ENCODE data around the gene PHLDA3. TPM values are rescaled to one million over a fixed set of nuclear protein-coding genes. Genes with fewer than 3 reads are reported as not detected.

Gene PHLDA3
- total RNA-seq, 1 donor from 2014 or later: 21.2 TPM

DNA sequence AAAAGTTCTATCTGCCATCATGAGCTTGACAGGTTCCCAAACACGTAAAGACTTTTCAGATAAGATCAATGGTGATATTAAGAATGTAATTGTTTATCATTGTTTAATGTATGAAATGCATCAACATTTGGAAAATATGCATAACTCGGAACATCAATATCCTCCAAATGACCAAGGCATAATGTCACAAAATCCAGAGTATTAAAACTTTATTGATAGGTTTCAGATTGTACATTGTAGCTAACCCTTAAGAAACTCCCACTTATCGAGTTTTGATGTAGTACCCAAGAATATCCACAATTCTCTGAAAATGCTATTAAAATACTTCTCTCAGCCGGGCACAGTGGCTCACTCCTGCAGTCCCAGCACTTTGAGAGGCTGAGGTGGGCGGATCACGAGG, 35.4 kb downstream of the PHLDA3 start:
- Mint-ChIP-seq H3K27ac (no peak overlapping the region), H3K27me3 (peaks cover 18% of the 10 kb centered on the region), H3K9me3 (ENCODE audit: low read depth) (no peaks in the 10 kb centered on the region), H3K4me3 (ENCODE audit: low read depth) (no peak overlapping the region), H3K36me3 (ENCODE audit: insufficient read depth) (no peaks in the 10 kb centered on the region), H3K4me1 (ENCODE audit: low read depth) (peaks cover 4% of the 10 kb centered on the region)
- TF ChIP-seq, protein P1, sequence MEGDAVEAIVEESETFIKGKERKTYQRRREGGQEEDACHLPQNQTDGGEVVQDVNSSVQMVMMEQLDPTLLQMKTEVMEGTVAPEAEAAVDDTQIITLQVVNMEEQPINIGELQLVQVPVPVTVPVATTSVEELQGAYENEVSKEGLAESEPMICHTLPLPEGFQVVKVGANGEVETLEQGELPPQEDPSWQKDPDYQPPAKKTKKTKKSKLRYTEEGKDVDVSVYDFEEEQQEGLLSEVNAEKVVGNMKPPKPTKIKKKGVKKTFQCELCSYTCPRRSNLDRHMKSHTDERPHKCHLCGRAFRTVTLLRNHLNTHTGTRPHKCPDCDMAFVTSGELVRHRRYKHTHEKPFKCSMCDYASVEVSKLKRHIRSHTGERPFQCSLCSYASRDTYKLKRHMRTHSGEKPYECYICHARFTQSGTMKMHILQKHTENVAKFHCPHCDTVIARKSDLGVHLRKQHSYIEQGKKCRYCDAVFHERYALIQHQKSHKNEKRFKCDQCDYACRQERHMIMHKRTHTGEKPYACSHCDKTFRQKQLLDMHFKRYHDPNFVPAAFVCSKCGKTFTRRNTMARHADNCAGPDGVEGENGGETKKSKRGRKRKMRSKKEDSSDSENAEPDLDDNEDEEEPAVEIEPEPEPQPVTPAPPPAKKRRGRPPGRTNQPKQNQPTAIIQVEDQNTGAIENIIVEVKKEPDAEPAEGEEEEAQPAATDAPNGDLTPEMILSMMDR (IDR thresholded peaks at IDR 0.05; ENCODE audit: unreplicated experiment): no peak
- DNase-seq (ENCODE audit: low spot score, unreplicated experiment): no peak

DNA sequence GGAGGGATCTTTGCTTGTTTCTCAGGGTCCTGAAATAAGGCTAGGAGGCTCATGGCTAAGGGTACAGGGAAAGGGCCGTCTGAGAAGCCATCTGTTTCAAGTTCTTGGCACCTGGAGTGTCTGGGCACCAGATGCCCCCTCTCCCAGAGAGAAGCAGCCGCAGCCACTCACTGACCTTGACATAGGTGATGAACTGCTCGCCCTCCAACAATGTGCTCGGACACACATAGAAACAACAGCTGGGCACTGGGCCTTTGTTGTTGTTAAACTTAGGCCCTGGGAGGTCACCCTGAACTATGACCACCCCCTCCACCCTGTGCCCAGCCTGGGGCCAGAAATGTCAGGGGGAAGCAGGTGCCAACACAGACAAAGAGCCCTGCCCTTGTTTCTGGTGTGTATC, 38.2 kb downstream of the PHLDA3 start:
- no peak overlapping the region for H3K27ac Mint-ChIP-seq
- TF ChIP-seq, protein P1 (IDR thresholded peaks at IDR 0.05; ENCODE audit: unreplicated experiment): no peak
- H3K4me1 Mint-ChIP-seq (ENCODE audit: low read depth): peaks cover 1% of the 10 kb centered on the region
- no peaks in the 10 kb centered on the region for H3K36me3 Mint-ChIP-seq (ENCODE audit: insufficient read depth)
- peaks cover 9% of the 10 kb centered on the region for H3K27me3 Mint-ChIP-seq
- no peaks in the 10 kb centered on the region for H3K9me3 Mint-ChIP-seq (ENCODE audit: low read depth)
- H3K4me3 Mint-ChIP-seq (ENCODE audit: low read depth): no peak overlapping the region
- no peak for DNase-seq (ENCODE audit: low spot score, unreplicated experiment)

DNA sequence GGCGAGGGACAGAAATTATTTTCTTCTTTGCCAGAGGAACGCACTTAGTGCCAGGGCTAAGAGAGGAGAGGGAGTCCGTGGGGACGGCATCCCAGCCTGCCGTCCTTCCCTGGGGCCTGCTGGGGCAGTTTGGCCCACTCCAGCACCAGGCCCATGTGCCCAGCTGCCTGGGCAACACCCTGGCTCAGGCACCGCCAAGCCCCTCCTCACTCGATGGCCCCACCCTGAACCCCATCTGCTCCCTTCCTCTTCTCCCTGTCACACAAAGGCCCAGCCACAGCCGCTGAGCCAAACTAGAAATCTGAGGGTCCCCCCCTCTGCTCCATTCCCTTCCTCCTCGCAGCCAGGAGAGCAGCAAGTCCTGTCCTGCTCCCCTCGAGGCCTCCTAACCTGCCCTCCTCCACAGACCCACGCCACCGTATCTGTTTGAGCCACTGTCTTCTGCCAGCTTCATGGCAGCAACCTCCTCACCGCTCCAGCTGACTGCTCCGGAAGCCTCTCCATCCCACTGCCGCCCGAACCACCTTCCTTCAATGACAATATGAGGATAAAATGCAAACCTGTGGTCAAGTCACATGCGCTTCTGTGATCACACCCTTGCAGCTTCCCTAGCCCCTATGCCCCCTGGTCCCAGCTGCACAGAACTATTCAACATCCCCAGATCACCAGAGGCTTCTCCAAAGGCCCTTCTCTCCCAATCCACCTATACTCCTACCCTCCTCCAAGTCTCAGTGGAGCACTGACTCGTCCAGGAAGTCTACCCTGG, 39.1 kb downstream of the PHLDA3 start:
- Mint-ChIP-seq H3K4me3 (ENCODE audit: low read depth) (no peak overlapping the region), H3K27me3 (peaks cover 7% of the 10 kb centered on the region), H3K36me3 (ENCODE audit: insufficient read depth) (no peaks in the 10 kb centered on the region), H3K4me1 (ENCODE audit: low read depth) (no peaks in the 10 kb centered on the region), H3K9me3 (ENCODE audit: low read depth) (no peaks in the 10 kb centered on the region), H3K27ac (no peak overlapping the region)
- DNase-seq (ENCODE audit: low spot score, unreplicated experiment): no peak
- TF ChIP-seq, protein P1 (IDR thresholded peaks at IDR 0.05; ENCODE audit: unreplicated experiment): no peak

DNA sequence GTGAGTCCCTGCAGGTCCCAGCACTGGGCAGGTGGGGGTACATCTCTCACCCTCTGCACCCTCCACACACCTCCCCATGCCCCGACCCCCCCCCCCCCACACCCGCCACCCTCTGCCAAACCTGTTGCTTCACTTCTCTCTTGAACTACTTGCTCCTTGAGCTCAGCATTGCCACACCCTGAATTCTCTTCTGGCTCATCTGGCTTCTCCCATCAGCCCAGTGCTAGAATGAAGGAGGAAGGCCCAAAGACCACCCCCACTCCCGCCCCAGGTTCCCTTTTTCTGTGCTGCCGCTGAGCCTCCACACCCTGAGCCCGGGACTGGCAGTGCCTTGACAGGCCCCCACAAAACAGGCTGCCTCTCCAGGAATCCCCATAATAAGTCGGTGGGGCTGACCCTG, 41.0 kb downstream of the PHLDA3 start:
- no peaks in the 10 kb centered on the region for H3K9me3 Mint-ChIP-seq (ENCODE audit: low read depth)
- H3K4me1 Mint-ChIP-seq (ENCODE audit: low read depth): no peaks in the 10 kb centered on the region
- no peak overlapping the region for H3K27ac Mint-ChIP-seq
- H3K27me3 Mint-ChIP-seq: peaks cover 7% of the 10 kb centered on the region
- no peak overlapping the region for H3K4me3 Mint-ChIP-seq (ENCODE audit: low read depth)
- no peaks in the 10 kb centered on the region for H3K36me3 Mint-ChIP-seq (ENCODE audit: insufficient read depth)
- TF ChIP-seq, protein P1 (IDR thresholded peaks at IDR 0.05; ENCODE audit: unreplicated experiment): no peak
- DNase-seq (ENCODE audit: low spot score, unreplicated experiment): no peak

DNA sequence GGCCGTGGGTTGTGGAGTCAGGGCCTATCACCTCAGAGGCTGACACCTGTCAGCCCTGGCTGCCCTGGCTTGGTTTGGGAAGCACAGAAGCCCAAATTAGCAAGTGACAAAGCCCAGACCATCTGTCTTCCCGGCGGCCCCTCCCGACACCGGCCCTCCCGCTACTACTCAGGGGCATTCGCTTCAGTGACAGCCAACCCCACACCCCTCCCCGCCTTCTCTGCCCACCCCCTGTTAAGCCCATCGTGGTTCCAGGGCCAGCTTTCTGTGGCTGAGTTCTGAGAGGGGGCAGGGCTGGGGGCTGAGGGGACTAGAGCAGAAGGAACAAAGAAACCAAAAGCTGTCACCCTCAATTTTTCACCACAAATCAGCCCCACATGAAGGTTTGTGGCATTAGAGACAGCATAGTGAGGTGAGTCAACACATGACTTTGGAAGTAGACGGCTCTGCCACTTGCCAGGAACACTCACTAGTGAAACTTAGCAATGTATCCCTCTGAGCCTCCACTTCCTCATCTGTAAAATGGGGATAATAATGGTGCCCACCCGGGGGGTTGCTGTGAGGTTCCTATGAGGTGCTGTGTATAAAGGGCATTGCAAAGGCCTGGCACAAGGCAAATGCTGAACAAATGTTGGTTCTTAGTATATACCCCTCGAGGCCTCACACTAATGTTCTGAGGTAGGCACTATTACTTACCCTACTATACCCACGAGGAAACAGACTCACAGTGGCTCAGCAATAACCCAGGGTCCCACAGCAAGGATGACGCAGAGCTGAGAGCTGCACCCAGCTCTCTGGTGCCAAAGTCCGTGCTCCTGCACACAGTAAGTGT, 42.3 kb downstream of the PHLDA3 start:
- Mint-ChIP-seq H3K36me3 (ENCODE audit: insufficient read depth) (no peaks in the 10 kb centered on the region), H3K27me3 (peaks cover 7% of the 10 kb centered on the region), H3K4me3 (ENCODE audit: low read depth) (no peak overlapping the region), H3K4me1 (ENCODE audit: low read depth) (no peaks in the 10 kb centered on the region), H3K27ac (no peak overlapping the region), H3K9me3 (ENCODE audit: low read depth) (no peaks in the 10 kb centered on the region)
- TF ChIP-seq, protein P1 (IDR thresholded peaks at IDR 0.05; ENCODE audit: unreplicated experiment): no peak
- no peak for DNase-seq (ENCODE audit: low spot score, unreplicated experiment)
